ENCODE measurements around the gene RD3L. TPM values are rescaled to one million over a fixed set of nuclear protein-coding genes. Genes with fewer than 3 reads are reported as not detected.
"Not testable (repeated sequence)": the region's sequence is repeated elsewhere in the genome, so short reads cannot be mapped to it uniquely, and the experiment has no call there.

The RD3L gene
- 1 to 10 TPM in 1 of 6 experiments, under 1 TPM in 2, not detected in 3; 0.22 to 1.2 (median 0.25) TPM for total RNA-seq
- long read RNA-seq: 0 reads

DNA sequence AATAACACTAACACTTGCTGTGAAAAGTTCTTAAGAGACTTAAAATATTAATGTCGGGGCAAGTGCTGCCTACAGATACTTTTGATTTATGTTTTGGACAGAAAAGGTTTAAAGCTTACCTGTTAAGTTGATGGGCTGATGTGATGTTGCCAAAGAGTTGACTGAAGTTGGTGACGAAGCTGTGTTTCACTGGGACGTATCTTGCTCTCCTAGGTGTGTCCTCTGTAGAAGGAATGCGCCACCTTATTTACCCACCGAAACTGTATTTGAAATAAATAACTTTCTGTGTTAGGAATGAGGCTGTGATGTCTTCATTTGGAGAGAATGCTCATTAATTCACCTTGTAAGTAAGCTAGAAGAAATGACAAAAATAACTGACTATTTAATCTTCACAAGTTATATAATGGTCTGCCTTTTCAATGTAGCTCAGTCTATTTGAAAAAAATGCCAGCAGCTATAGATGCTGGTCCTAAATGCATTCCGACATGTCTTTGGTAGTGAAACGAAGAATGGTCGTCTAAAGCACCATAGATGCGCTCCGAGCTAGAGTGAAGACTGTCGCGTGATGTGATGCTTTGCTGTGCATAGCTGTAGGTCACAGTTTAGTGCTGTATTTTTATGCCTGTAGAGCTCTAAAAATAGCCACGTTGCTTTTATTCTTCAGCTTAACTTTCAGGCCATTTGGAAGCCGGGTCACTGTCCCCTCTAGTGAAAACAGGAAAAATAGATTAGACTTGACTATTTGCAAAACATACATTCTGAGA, at the start of gene RD3L:
TSS of gene RD3L (minus strand) at position 557 of the 764 bp plus-strand sequence. CDS start 834 bp downstream, outside the sequence.
- Histone ChIP-seq H3K4me1 (no peaks in the 10 kb centered on the region), H3K4me3 (no peak within 1 kb of the TSS), H3K27me3 (peaks cover 0 to 6% of the 10 kb centered on the region in 2 donors), H3K36me3 (no peaks in the 10 kb centered on the region), H3K27ac (no peak within 1 kb of the TSS), H3K9me3 (no peaks in the 10 kb centered on the region)
- WGBS (ENCODE audit: insufficient coverage, low coverage, low lambda C conversion rate, missing lambda C conversion rate): 58% methylated on average over 14 of the region's 14 CpGs
- DNase-seq (no peak), ATAC-seq (no peak)
- intact Hi-C loops (cut with DNase I): loop anchor here in 1 of 2 donors (10.0 kb wide), 1 partner anchor 1103 kb away; no protein-coding TSS in a partner anchor
- TF ChIP-seq POLR2A (IDR thresholded peaks at IDR 0.05) (no peak), CTCF (IDR thresholded peaks at IDR 0.05) (no peak)

DNA sequence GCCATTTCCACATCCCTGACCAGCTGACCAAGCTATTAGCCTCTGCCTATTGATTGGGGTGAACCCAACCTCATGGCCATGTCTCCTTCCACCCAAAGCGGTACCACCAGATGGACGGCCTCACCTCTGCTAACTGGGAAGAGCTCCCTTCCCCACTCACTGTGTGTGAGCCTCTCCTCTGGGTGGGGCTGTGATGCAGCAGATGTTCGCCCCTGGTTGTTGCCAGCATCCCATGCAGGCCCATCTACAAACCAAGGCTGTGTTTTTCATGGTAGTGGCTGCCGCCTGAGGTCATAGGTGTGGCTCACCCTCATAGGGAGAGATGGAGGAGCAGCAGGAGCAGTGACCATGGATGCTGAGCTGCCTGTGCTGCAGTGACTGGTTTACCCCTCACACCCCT, 47.6 kb upstream of the RD3L start:
- no peaks in the 10 kb centered on the region for H3K27me3 ChIP-seq
- no peak for TF ChIP-seq POLR2A (IDR thresholded peaks at IDR 0.05)
- DNase-seq (no peak), ATAC-seq (no peak)
- no peaks in the 10 kb centered on the region for H3K36me3 ChIP-seq
- intact Hi-C loops (cut with DNase I): no loop called here
- no peak overlapping the region for H3K27ac ChIP-seq
- H3K4me3 ChIP-seq: no peak overlapping the region
- WGBS (ENCODE audit: insufficient coverage, low coverage, low lambda C conversion rate, missing lambda C conversion rate): 60% methylated on average over 1 of the region's 4 CpGs
- no peaks in the 10 kb centered on the region for H3K4me1 ChIP-seq
- no peaks in the 10 kb centered on the region for H3K9me3 ChIP-seq

DNA sequence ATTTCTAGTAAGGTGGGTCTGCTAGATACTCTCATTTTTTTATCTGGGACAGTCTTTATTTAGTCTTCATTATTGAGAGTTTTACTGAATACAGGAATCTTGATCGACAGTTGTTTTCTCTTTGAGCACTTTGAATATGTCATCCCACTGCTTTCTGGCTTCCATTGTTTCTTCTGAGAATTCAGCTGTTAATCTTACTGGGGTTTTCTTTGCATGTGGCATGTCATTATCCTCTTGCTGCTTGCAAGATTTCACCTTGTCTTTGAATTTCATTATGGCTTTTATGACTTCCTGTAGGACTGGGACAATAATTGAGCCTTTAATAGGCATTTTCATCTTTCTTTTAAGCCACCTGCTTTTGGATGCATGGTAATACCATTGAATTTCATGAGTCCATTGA, 46.7 kb upstream of the RD3L start:
- intact Hi-C loops (cut with DNase I): no loop called here
- Histone ChIP-seq H3K4me3 (no peak overlapping the region), H3K27me3 (no peaks in the 10 kb centered on the region), H3K27ac (no peak overlapping the region), H3K9me3 (no peaks in the 10 kb centered on the region), H3K36me3 (no peaks in the 10 kb centered on the region), H3K4me1 (no peaks in the 10 kb centered on the region)
- DNase-seq (no peak), ATAC-seq (no peak)
- WGBS (ENCODE audit: insufficient coverage, low coverage, low lambda C conversion rate, missing lambda C conversion rate): 78% methylated on average over 1 of the region's 1 CpG
- TF ChIP-seq POLR2A (IDR thresholded peaks at IDR 0.05) (no peak), CTCF (IDR thresholded peaks at IDR 0.05) (no peak)

DNA sequence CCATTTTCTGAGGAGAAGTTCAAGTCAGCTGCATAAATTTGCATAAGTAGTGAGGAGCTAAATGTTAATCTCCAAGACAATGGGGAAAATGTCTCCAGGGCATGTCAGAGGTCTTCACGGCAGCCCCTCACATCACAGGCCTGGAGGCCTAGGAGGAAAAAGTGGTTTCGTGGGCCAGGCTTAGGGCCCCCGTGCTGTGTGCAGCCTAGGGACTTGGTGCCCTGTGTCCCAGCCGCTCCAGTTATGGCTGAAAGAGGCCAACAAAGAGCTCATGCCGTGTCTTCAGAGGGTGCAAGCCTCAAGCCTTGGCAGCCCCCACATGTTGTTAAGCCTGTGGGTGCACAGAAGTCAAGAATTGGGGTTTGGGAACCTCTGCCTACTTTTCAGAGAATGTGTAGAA, 41.9 kb upstream of the RD3L start:
- TF ChIP-seq POLR2A (IDR thresholded peaks at IDR 0.05) (no peak), CTCF (IDR thresholded peaks at IDR 0.05) (no peak)
- intact Hi-C loops (cut with DNase I): no loop called here
- DNase-seq (no peak), ATAC-seq (no peak)
- Histone ChIP-seq H3K27ac (no peak overlapping the region), H3K4me1 (no peaks in the 10 kb centered on the region), H3K9me3 (no peaks in the 10 kb centered on the region), H3K36me3 (no peaks in the 10 kb centered on the region), H3K4me3 (no peak overlapping the region), H3K27me3 (no peaks in the 10 kb centered on the region)
- WGBS (ENCODE audit: insufficient coverage, low coverage, low lambda C conversion rate, missing lambda C conversion rate): 60% methylated on average over 1 of the region's 5 CpGs

- H3K4me1 ChIP-seq; H3K4me3 ChIP-seq; H3K27me3 ChIP-seq; H3K36me3 ChIP-seq; intact Hi-C loops (cut with DNase I); H3K27ac ChIP-seq; H3K9me3 ChIP-seq; ATAC-seq: not testable (repeated sequence)
- WGBS (ENCODE audit: insufficient coverage, low coverage, low lambda C conversion rate, missing lambda C conversion rate): 52% methylated on average over 11 of the region's 14 CpGs
- DNase-seq: peak; percentile 71 to 78 (median 75)
- TF ChIP-seq CTCF (IDR thresholded peaks at IDR 0.05): peak; percentile 73 to 83 (median 76)
Observed at GRCh38 chr14:103980623-103981238, 38.4 kb upstream of the RD3L start.
